HepG2 (cell line): Measurements from ENCODE around the gene RNASE13. TPM values are rescaled to one million over a fixed set of nuclear protein-coding genes. Genes with fewer than 3 reads are reported as not detected.
A peak's percentile ranks its signal among the peaks of the same experiment; 100 is the strongest.

Experiments
- DZIP1 ChIP-seq: sonication (generic); formaldehyde crosslinking; IDR thresholded peaks from 2 replicates; pipeline ENCODE4 v1.5.0; 2020; ENCODE audit warnings: mild to moderate bottlenecking, missing genetic modification reagents
- GABPB1 ChIP-seq: IDR thresholded peaks from 2 replicates; pipeline ENCODE4 v1.6.1; 2016; ENCODE audit warnings: mild to moderate bottlenecking, missing genetic modification reagents, moderate library complexity, missing compliant biosample characterization
- MTA1 ChIP-seq: sonication (generic); formaldehyde crosslinking; IDR thresholded peaks from 2 replicates; pipeline ENCODE4 v1.4.0; 2020; ENCODE audit warnings: missing genetic modification reagents, mild to moderate bottlenecking, borderline replicate concordance
- MYNN ChIP-seq: sonication (generic); formaldehyde crosslinking; IDR thresholded peaks from 2 replicates; pipeline ENCODE4 v1.4.0; 2020; ENCODE audit warnings: mild to moderate bottlenecking, low read depth, missing genetic modification reagents
- NR2F6 ChIP-seq, 2 experiments: IDR thresholded peaks; 2 replicates each; pipeline ENCODE4 v1.6.1; 2016; ENCODE audit warnings: antibody characterized with exemption in 1 of 2, mild to moderate bottlenecking in 1 of 2
- ONECUT2 ChIP-seq: sonication (generic); formaldehyde crosslinking; IDR thresholded peaks from 2 replicates; pipeline ENCODE4 v1.4.0; 2020; ENCODE audit warnings: missing genetic modification reagents
- PITX1 ChIP-seq: sonication (generic); formaldehyde crosslinking; IDR thresholded peaks from 2 replicates; pipeline ENCODE4 v1.5.1; 2020; ENCODE audit warnings: mild to moderate bottlenecking, missing genetic modification reagents
- PTBP1 ChIP-seq: fragments of 200-400 bp; formaldehyde crosslinking; IDR thresholded peaks from 2 replicates; pipeline ENCODE4 v1.6.1; 2018; ENCODE audit warnings: low read length, low read depth; ENCODE audit not compliant: poor library complexity, severe bottlenecking
- TAF15 ChIP-seq: fragments of 200-400 bp; formaldehyde crosslinking; IDR thresholded peaks from one replicate; pipeline ENCODE4 v1.6.1; 2018; ENCODE audit warnings: mild to moderate bottlenecking, low read depth, low read length; ENCODE audit not compliant: poor library complexity, severe bottlenecking
- TBL1XR1 ChIP-seq: fragments of 150-350 bp; IDR thresholded peaks from 2 replicates; pipeline ENCODE4 v1.6.1; 2014; ENCODE audit warnings: borderline replicate concordance, low read length; ENCODE audit not compliant: partially characterized antibody
- TGIF2 ChIP-seq: IDR thresholded peaks from 2 replicates; pipeline ENCODE4 v1.6.1; 2016; ENCODE audit warnings: control low read depth, missing compliant biosample characterization
- TP53 ChIP-seq: sonication (generic); formaldehyde crosslinking; conservative IDR thresholded peaks from 2 replicates; pipeline ENCODE4 v1.4.0; 2020; ENCODE audit warnings: missing genetic modification reagents
- TRAFD1 ChIP-seq: sonication (generic); formaldehyde crosslinking; IDR thresholded peaks from 2 replicates; pipeline ENCODE4 v1.5.1; 2020; ENCODE audit warnings: missing genetic modification reagents, mild to moderate bottlenecking, borderline replicate concordance
- ZNF264 ChIP-seq: sonication (generic); formaldehyde crosslinking; IDR thresholded peaks from 2 replicates; pipeline ENCODE4 v1.4.0; 2020; ENCODE audit warnings: missing genetic modification reagents
- ZNF343 ChIP-seq: sonication (generic); formaldehyde crosslinking; IDR thresholded peaks from 2 replicates; pipeline ENCODE4 v1.4.0; 2020; ENCODE audit warnings: mild to moderate bottlenecking, missing genetic modification reagents
- ZNF788 ChIP-seq: sonication (generic); formaldehyde crosslinking; IDR thresholded peaks from 2 replicates; pipeline ENCODE4 v1.5.0; 2020; ENCODE audit warnings: mild to moderate bottlenecking, missing genetic modification reagents, borderline replicate concordance
- ZSCAN22 ChIP-seq: sonication (generic); formaldehyde crosslinking; IDR thresholded peaks from 2 replicates; pipeline ENCODE4 v1.4.0; 2020; ENCODE audit warnings: mild to moderate bottlenecking, missing genetic modification reagents
- polyA plus RNA-seq, 8 experiments: library from polyadenylated mRNA; depleted of rRNA in 3 of 8; stranded (reverse) in 7 of 8; unstranded in 1 of 8; fragments of >200 nt; fragmentation: Illumina TruSeq in 4 of 8; extraction: Trizol in 4 of 8; gene quantifications; 2 replicates each; pipeline versions ENCODE4 v1.2.1 to v1.2.3, GENCODE V29; 2011 to 2016; ENCODE audit warnings: low read depth in 4 of 8, missing spikeins in 1 of 8, mixed read lengths in 1 of 8; ENCODE audit not compliant: insufficient read depth in 1 of 8
- total RNA-seq, 5 experiments: library from RNA; depleted of rRNA; stranded (reverse); fragments of >200 nt; fragmentation: Illumina TruSeq; extraction: Trizol; gene quantifications; 2 replicates each; pipeline ENCODE4 v1.2.3, GENCODE V29; 2016; ENCODE audit warnings: low read depth in 1 of 5
- TF ChIP-seq, protein P1 (sequence below): sonication (generic); formaldehyde crosslinking; IDR thresholded peaks from 2 replicates; pipeline ENCODE4 v1.5.0; 2020; ENCODE audit warnings: mild to moderate bottlenecking, missing genetic modification reagents
- TF ChIP-seq, protein P2 (sequence below): sonication (generic); formaldehyde crosslinking; IDR thresholded peaks from 2 replicates; pipeline ENCODE4 v1.8.0; 2022; ENCODE audit warnings: missing genetic modification reagents, mild to moderate bottlenecking, inconsistent platforms, borderline replicate concordance
- TF ChIP-seq, protein P3 (sequence below): sonication (generic); formaldehyde crosslinking; IDR thresholded peaks from 2 replicates; pipeline ENCODE4 v1.4.0; 2020; ENCODE audit warnings: mild to moderate bottlenecking, missing genetic modification reagents

Gene RNASE13
- total and polyA plus RNA-seq, 2 of the 13 experiments (the other 11 are each of a cell fraction or from before 2014, with no cell fraction given): 1.0 TPM; not detected in 1

DNA sequence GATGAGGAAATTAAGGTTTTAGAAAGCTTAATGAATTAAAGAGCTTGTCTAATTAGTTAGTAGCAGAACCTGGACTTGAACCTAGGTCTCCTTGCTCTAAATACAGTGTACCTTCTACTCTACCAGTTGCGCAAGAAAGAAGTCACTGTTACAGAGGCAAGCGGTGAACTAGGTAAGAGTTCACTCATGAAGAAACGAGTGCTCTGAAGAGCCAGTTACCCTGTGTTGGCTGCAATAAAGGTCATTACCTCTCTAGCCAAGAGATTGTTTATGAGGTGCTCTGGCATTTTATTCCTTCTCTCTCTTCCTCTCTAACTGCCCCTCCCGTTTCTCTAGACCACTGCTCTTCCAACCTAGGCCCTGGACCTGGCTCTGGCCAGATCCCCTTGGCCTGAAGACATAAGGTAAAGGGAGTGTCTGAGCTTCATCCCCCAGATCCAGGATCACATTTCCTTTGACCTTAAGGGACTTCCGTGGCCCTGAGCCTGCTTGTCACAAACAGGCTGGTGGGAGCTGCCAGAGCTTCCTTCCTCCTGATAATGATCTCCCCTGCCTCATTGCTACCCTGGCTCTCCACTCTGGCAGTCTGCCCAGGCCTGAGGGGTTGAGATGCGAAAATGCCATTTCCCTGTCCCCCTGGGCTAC, 9.5 kb upstream of the RNASE13 start (continued):
- TF ChIP-seq TRAFD1 (peak; percentile 91; the same call in 1 of the 2 replicates), ZNF343 (CRISPR knock-in tag) (no peak), ZNF788 (no peak), DZIP1 (CRISPR knock-in tag) (no peak), TGIF2 (CRISPR knock-in tag) (no peak), TP53 (0 out of 2 replicates have a peak, but pooled peaks have one; percentile 11), TAF15 (no peak), ZNF264 (no peak), ONECUT2 (CRISPR knock-in tag) (no peak), PTBP1 (no peak), TBL1XR1 (peak; percentile 73), MTA1 (no peak), NR2F6 (IDR thresholded peaks at IDR 0.05) (peak; percentile 8; the same call in 1 of the 2 replicates), NR2F6 (CRISPR knock-in tag; IDR thresholded peaks at IDR 0.05) (peak; percentile 60), GABPB1 (no peak), PITX1 (CRISPR knock-in tag) (0 out of 2 replicates have a peak, but pooled peaks have one; percentile 11), ZSCAN22 (CRISPR knock-in tag) (no peak), MYNN (CRISPR knock-in tag) (no peak)
- TF ChIP-seq, protein P1, sequence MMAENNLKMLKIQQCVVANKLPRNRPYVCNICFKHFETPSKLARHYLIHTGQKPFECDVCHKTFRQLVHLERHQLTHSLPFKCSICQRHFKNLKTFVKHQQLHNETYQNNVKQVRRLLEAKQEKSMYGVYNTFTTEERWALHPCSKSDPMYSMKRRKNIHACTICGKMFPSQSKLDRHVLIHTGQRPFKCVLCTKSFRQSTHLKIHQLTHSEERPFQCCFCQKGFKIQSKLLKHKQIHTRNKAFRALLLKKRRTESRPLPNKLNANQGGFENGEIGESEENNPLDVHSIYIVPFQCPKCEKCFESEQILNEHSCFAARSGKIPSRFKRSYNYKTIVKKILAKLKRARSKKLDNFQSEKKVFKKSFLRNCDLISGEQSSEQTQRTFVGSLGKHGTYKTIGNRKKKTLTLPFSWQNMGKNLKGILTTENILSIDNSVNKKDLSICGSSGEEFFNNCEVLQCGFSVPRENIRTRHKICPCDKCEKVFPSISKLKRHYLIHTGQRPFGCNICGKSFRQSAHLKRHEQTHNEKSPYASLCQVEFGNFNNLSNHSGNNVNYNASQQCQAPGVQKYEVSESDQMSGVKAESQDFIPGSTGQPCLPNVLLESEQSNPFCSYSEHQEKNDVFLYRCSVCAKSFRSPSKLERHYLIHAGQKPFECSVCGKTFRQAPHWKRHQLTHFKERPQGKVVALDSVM (CRISPR knock-in tag): no peak
- TF ChIP-seq, protein P2, sequence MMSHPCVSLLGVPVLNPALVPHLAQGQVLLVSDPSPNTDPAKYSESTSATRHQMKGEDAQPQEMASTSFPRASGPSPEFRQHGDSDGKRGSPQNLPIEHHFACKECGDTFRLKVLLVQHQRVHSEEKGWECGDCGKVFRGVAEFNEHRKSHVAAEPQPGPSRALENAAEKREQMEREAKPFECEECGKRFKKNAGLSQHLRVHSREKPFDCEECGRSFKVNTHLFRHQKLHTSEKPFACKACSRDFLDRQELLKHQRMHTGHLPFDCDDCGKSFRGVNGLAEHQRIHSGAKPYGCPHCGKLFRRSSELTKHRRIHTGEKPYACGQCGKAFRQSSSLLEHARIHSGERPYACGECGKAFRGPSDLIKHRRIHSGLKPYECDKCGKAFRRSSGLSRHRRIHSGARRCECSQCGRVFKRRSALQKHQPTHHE (CRISPR knock-in tag): no peak
- TF ChIP-seq, protein P3, sequence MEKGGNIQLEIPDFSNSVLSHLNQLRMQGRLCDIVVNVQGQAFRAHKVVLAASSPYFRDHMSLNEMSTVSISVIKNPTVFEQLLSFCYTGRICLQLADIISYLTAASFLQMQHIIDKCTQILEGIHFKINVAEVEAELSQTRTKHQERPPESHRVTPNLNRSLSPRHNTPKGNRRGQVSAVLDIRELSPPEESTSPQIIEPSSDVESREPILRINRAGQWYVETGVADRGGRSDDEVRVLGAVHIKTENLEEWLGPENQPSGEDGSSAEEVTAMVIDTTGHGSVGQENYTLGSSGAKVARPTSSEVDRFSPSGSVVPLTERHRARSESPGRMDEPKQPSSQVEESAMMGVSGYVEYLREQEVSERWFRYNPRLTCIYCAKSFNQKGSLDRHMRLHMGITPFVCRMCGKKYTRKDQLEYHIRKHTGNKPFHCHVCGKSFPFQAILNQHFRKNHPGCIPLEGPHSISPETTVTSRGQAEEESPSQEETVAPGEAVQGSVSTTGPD (CRISPR knock-in tag): no peak
